Right lobe of liver (tissue), 6 donors: Measurements from ENCODE around the gene MAU2. TPM values are rescaled to one million over a fixed set of nuclear protein-coding genes. Genes with fewer than 3 reads are reported as not detected.
A peak's percentile ranks its signal among the peaks of the same experiment; 100 is the strongest.

Source experiments
- ATAC-seq, 4 donors: fragments of 200-7000 bp; cut with Tn5 transposase; one replicate each; pipeline ENCODE4 v1.9.1; 2020; ENCODE audit warnings: mild to moderate bottlenecking in 4 of 4, moderate library complexity in 4 of 4
- DNase-seq, 3 donors: peaks; one replicate each; pipeline ENCODE4 v3.0.0-alpha.2; 2020
- H3K27ac ChIP-seq, 3 donors: fragments of 200-600 bp; one replicate each; pipeline ENCODE4 v1.8.0; 2022
- H3K27me3 ChIP-seq, 2 donors: fragments of 200-600 bp; one replicate each; pipeline ENCODE4 v1.8.0; 2022
- H3K36me3 ChIP-seq, 4 donors: fragments of 200-600 bp; sonication (generic) in 1 of 4; one replicate each; pipeline versions ENCODE4 v1.5.1 to v1.8.0; 2017 to 2022; ENCODE audit warnings: control low read depth in 1 of 4
- H3K4me1 ChIP-seq, 4 donors: fragments of 200-600 bp; sonication (generic) in 1 of 4; one replicate each; pipeline versions ENCODE4 v1.5.1 to v1.8.0; 2017 to 2022; ENCODE audit warnings: control low read depth in 1 of 4
- H3K4me3 ChIP-seq, 3 donors: fragments of 200-600 bp; one replicate each; pipeline ENCODE4 v1.8.0; 2022
- H3K9me3 ChIP-seq, 4 donors: fragments of 200-600 bp; sonication (generic) in 1 of 4; one replicate each; pipeline versions ENCODE4 v1.5.1 to v1.8.0; 2017 to 2022; ENCODE audit warnings: control low read depth in 1 of 4
- CTCF ChIP-seq, 4 donors: fragments of 200-600 bp in 3 of 4; fragments of 450-650 bp in 1 of 4; IDR thresholded peaks; one replicate each; pipeline versions ENCODE4 v1.5.1 to v1.8.0; 2016 to 2022; ENCODE audit warnings: antibody characterized with exemption in 4 of 4, mild to moderate bottlenecking in 2 of 4
- POLR2A ChIP-seq: fragments of 450-650 bp; IDR thresholded peaks from one replicate; pipeline ENCODE4 v1.6.1; 2017; ENCODE audit warnings: antibody characterized with exemption, mild to moderate bottlenecking
- WGBS: methylation state at CpG from one replicate; pipeline ENCODE4 v1.1.6; 2018; ENCODE audit warnings: low coverage, low lambda C conversion rate; ENCODE audit not compliant: insufficient coverage; ENCODE audit errors: missing lambda C conversion rate; 5-methylcytosine and 5-hydroxymethylcytosine counted together
- intact Hi-C, 2 donors: fragments of 100-400 bp; cut with DNase I; formaldehyde crosslinking; loops; one replicate each; pipeline versions ENCODE4 v1.11.2 to v1.14.1; 2022
- long read RNA-seq: library from polyadenylated mRNA; unstranded; transcript quantifications from one replicate; pipeline ENCODE4 v2.0.0, GENCODE V29; 2019
- total RNA-seq, 6 experiments: library from RNA; depleted of rRNA in 2 of 6; stranded (reverse); fragments of >200 nt in 2 of 6; fragmentation: NEBNext Ultra II Directional in 3 of 6; extraction: Animal tissue kit (Norgen Biotek cat#: 25700) in 3 of 6; gene quantifications; one replicate each; pipeline versions ENCODE4 v1.1.0 to v1.2.4, GENCODE V29; 2016 to 2023
- donor health status: DM: no; HTN: yes; CAD: no.
- donor health status: DM: no; HTN: no; CAD: no.
- donor health status: DM: no; HTN: no; CAD: no.
- donor health status: DM: no; HTN: yes; CAD: no.
- donor health status: DM: no; HTN: yes; CAD: no.

The MAU2 gene
- total RNA-seq = 10 to 100 TPM; 10.4 to 30.4 (median 19.3) TPM
- long read RNA-seq = 0 reads

- peak within 1 kb of the TSS; percentile 84 to 88 (median 88) for H3K27ac ChIP-seq
- peaks cover 0 to 30% (median 11%) of the 10 kb centered on the region in 4 donors for H3K36me3 ChIP-seq
- ATAC-seq (peak; percentile 95 to 99 (median 96)), DNase-seq (peak; percentile 90 to 92 (median 91))
- H3K27me3 ChIP-seq = no peaks in the 10 kb centered on the region
- peak within 1 kb of the TSS; percentile 98 to 100 (median 99) for H3K4me3 ChIP-seq
- H3K4me1 ChIP-seq = peaks cover 0 to 25% (median 5%) of the 10 kb centered on the region in 4 donors
- peak; percentile 37 to 53 (median 44) for TF ChIP-seq CTCF (IDR thresholded peaks at IDR 0.05)
- peak; percentile 69 for TF ChIP-seq POLR2A
- intact Hi-C loops = no loop called here
- WGBS = 0% methylated on average over 20 of the region's 67 CpGs
- H3K9me3 ChIP-seq = no peaks in the 10 kb centered on the region
Observed at GRCh38 chr19:19320361-19321140, at the start of gene MAU2, which contains the start of gene SUGP1. Gene MAU2, plus strand, starts transcription at chr19:19320829. Its CDS starts 31 bp downstream, at chr19:19320860. Gene SUGP1, minus strand, starts transcription at chr19:19320509. Its CDS starts 13 bp downstream, at chr19:19320496.

GRCh38 chr19:19271828-19272599, 48.6 kb upstream of the MAU2 start:
- H3K36me3 ChIP-seq = peaks cover 0 to 10% (median under 1%) of the 10 kb centered on the region in 4 donors
- DNase-seq (no peak), ATAC-seq (no peak)
- peaks cover 0 to 40% (median 18%) of the 10 kb centered on the region in 4 donors for H3K4me1 ChIP-seq
- TF ChIP-seq CTCF (IDR thresholded peaks at IDR 0.05) (no peak), POLR2A (no peak)
- no peak overlapping the region for H3K27ac ChIP-seq
- intact Hi-C loops = no loop called here
- H3K4me3 ChIP-seq = peak overlapping the region in 2 of 3 donors; percentile 69 to 71
- 42% methylated on average over 5 of the region's 8 CpGs for WGBS
- H3K9me3 ChIP-seq = no peaks in the 10 kb centered on the region
- H3K27me3 ChIP-seq = no peaks in the 10 kb centered on the region

- H3K27ac ChIP-seq = peak overlapping the region in 2 of 3 donors; percentile 60 to 70
- no peaks in the 10 kb centered on the region for H3K27me3 ChIP-seq
- H3K36me3 ChIP-seq = peaks cover 0 to 29% (median 8%) of the 10 kb centered on the region in 4 donors
- no peak for TF ChIP-seq POLR2A
- no peak for TF ChIP-seq CTCF (IDR thresholded peaks at IDR 0.05)
- no peak for ATAC-seq
- H3K4me1 ChIP-seq = peaks cover 0 to 32% (median 16%) of the 10 kb centered on the region in 4 donors
- DNase-seq = no peak
- no peaks in the 10 kb centered on the region for H3K9me3 ChIP-seq
- no peak overlapping the region for H3K4me3 ChIP-seq
- 84% methylated on average over 7 of the region's 8 CpGs for WGBS
- intact Hi-C loops = no loop called here
Observed at GRCh38 chr19:19274146-19274545, 46.5 kb upstream of the MAU2 start.

- H3K4me1 ChIP-seq = peaks cover 0 to 32% (median 16%) of the 10 kb centered on the region in 4 donors
- TF ChIP-seq CTCF (IDR thresholded peaks at IDR 0.05) (no peak), POLR2A (no peak)
- no peak overlapping the region for H3K4me3 ChIP-seq
- peak overlapping the region in 2 of 3 donors; percentile 60 to 70 for H3K27ac ChIP-seq
- peaks cover 0 to 37% (median 9%) of the 10 kb centered on the region in 4 donors for H3K36me3 ChIP-seq
- no peaks in the 10 kb centered on the region for H3K9me3 ChIP-seq
- 53% methylated on average over 3 of the region's 9 CpGs for WGBS
- peak; percentile 79 to 86 (median 82) for ATAC-seq
- intact Hi-C loops = no loop called here
- H3K27me3 ChIP-seq = no peaks in the 10 kb centered on the region
- DNase-seq = peak; percentile 74 to 93 (median 88)
Observed at GRCh38 chr19:19274716-19275565, 45.7 kb upstream of the MAU2 start.
